DOHH2 (cell line): ENCODE results near the gene MVB12B.

ENCODE experiments used
- H3F3A ChIP-seq: fragments of 200-600 bp; sonication (generic), shearing (Covaris generic); 2 replicates; pipeline ENCODE4 v1.6.0; 2016; ENCODE audit warnings: antibody characterized with exemption, mild to moderate bottlenecking; ENCODE audit not compliant: control insufficient read depth, insufficient read depth
- H3K27ac ChIP-seq: fragments of 200-600 bp; sonication (generic); 2 replicates; pipeline ENCODE4 v1.5.1; 2014; ENCODE audit warnings: low read depth, mild to moderate bottlenecking, low read length, moderate library complexity
- H3K27me3 ChIP-seq: fragments of 200-600 bp; sonication (generic); 2 replicates; pipeline ENCODE4 v1.6.1; 2014; ENCODE audit warnings: mild to moderate bottlenecking, low read length, mixed read lengths; ENCODE audit not compliant: control insufficient read depth
- H3K36me3 ChIP-seq: fragments of 200-600 bp; sonication (generic); 2 replicates; pipeline ENCODE4 v1.6.1; 2014; ENCODE audit warnings: mild to moderate bottlenecking, low read length, moderate library complexity, mixed read lengths; ENCODE audit not compliant: control insufficient read depth
- H3K4me1 ChIP-seq: fragments of 200-600 bp; sonication (generic); 2 replicates; pipeline ENCODE4 v1.6.1; 2014; ENCODE audit warnings: mild to moderate bottlenecking, low read length, mixed read lengths; ENCODE audit not compliant: control insufficient read depth
- H3K4me2 ChIP-seq: fragments of 200-600 bp; sonication (generic); 2 replicates; pipeline ENCODE4 v1.6.0; 2014; ENCODE audit warnings: mild to moderate bottlenecking, low read length, moderate library complexity
- H3K4me3 ChIP-seq: fragments of 200-600 bp; sonication (generic); 2 replicates; pipeline ENCODE4 v1.5.1; 2014; ENCODE audit warnings: mild to moderate bottlenecking, low read length, mixed read lengths
- H3K79me2 ChIP-seq: fragments of 200-600 bp; sonication (generic); 2 replicates; pipeline ENCODE4 v1.6.1; 2014; ENCODE audit warnings: mild to moderate bottlenecking, low read length, mixed read lengths; ENCODE audit not compliant: control insufficient read depth
- H3K9me2 ChIP-seq: fragments of 200-600 bp; sonication (generic); replicated peaks from 2 replicates; pipeline ENCODE4 v1.6.1; 2014; ENCODE audit warnings: mild to moderate bottlenecking, low read length, mixed read lengths; ENCODE audit not compliant: control insufficient read depth
- H3K9me3 ChIP-seq: fragments of 200-600 bp; sonication (generic); 2 replicates; pipeline ENCODE4 v1.6.1; 2014; ENCODE audit warnings: antibody characterized with exemption, low read length, mixed read lengths; ENCODE audit not compliant: control insufficient read depth, insufficient read depth
- H4K20me1 ChIP-seq: fragments of 200-600 bp; sonication (generic); 2 replicates; pipeline ENCODE4 v1.6.0; 2014; ENCODE audit warnings: low read depth, mild to moderate bottlenecking, antibody characterized with exemption, low read length, moderate library complexity; ENCODE audit not compliant: control insufficient read depth, insufficient read depth
- CTCF ChIP-seq: fragments of 200-600 bp; sonication (generic); IDR thresholded peaks from one replicate; pipeline ENCODE4 v1.5.1; 2014; ENCODE audit warnings: antibody characterized with exemption, mild to moderate bottlenecking, low read depth, low read length; ENCODE audit not compliant: poor library complexity, severe bottlenecking
- EZH2phosphoT487 ChIP-seq: fragments of 200-600 bp; sonication (generic); IDR thresholded peaks from 2 replicates; pipeline ENCODE4 v1.6.1; 2017; ENCODE audit warnings: borderline replicate concordance, mild to moderate bottlenecking, antibody characterized with exemption, low read length, moderate library complexity, mixed read lengths

MVB12B gene

GRCh38 chr9:126383406-126384046, 56.9 kb downstream of the MVB12B start:
- no peak overlapping the region for H3K4me2 ChIP-seq
- H3K27ac ChIP-seq, result no peak overlapping the region
- H3K9me2 ChIP-seq, result no peaks in the 10 kb centered on the region
- H3K9me3 ChIP-seq, result no peaks in the 10 kb centered on the region
- TF ChIP-seq EZH2phosphoT487 (no peak), CTCF (no peak)
- no peaks in the 10 kb centered on the region for H3K79me2 ChIP-seq
- no peaks in the 10 kb centered on the region for H3F3A ChIP-seq
- no peaks in the 10 kb centered on the region for H3K4me1 ChIP-seq
- no peak overlapping the region for H3K4me3 ChIP-seq
- H3K27me3 ChIP-seq, result peaks cover 15% of the 10 kb centered on the region
- no peaks in the 10 kb centered on the region for H3K36me3 ChIP-seq
- no peaks in the 10 kb centered on the region for H4K20me1 ChIP-seq

- Histone ChIP-seq H3F3A (no peaks in the 10 kb centered on the region), H4K20me1 (no peaks in the 10 kb centered on the region), H3K79me2 (no peaks in the 10 kb centered on the region), H3K27ac (no peak overlapping the region), H3K9me2 (no peaks in the 10 kb centered on the region), H3K36me3 (no peaks in the 10 kb centered on the region), H3K4me1 (no peaks in the 10 kb centered on the region), H3K4me2 (no peak overlapping the region), H3K27me3 (peaks cover 13% of the 10 kb centered on the region), H3K4me3 (no peak overlapping the region), H3K9me3 (no peaks in the 10 kb centered on the region)
- no peak for TF ChIP-seq EZH2phosphoT487
- no peak for TF ChIP-seq CTCF
Measured at GRCh38 chr9:126384926-126385325, 58.3 kb downstream of the MVB12B start.

- H4K20me1 ChIP-seq, result no peaks in the 10 kb centered on the region
- H3K4me1 ChIP-seq, result no peaks in the 10 kb centered on the region
- H3K4me3 ChIP-seq, result no peak overlapping the region
- no peak overlapping the region for H3K27ac ChIP-seq
- no peaks in the 10 kb centered on the region for H3K79me2 ChIP-seq
- H3K27me3 ChIP-seq, result peaks cover 11% of the 10 kb centered on the region
- H3K36me3 ChIP-seq, result no peaks in the 10 kb centered on the region
- no peak for TF ChIP-seq EZH2phosphoT487
- TF ChIP-seq CTCF, result no peak
- H3K4me2 ChIP-seq, result no peak overlapping the region
- H3F3A ChIP-seq, result no peaks in the 10 kb centered on the region
- no peaks in the 10 kb centered on the region for H3K9me2 ChIP-seq
- no peaks in the 10 kb centered on the region for H3K9me3 ChIP-seq
Measured at GRCh38 chr9:126386088-126386487, 59.5 kb downstream of the MVB12B start.
